Fibroblast of lung (primary cell): ENCODE data around the gene ZBTB9.

Source experiments
- EZH2 ChIP-seq: IDR thresholded peaks from 2 replicates; pipeline ENCODE4 v1.5.1; 2012; ENCODE audit warnings: low read length, control low read depth, mild to moderate bottlenecking; ENCODE audit errors: missing control alignments
- TF ChIP-seq, protein P1 (sequence below), 2 donors: IDR thresholded peaks in 1 of 2; conservative IDR thresholded peaks in 1 of 2; 1 replicate in 1 of 2; 2 replicates in 1 of 2; pipeline ENCODE4 v1.5.1; 2011 to 2012; ENCODE audit warnings: low read length in 2 of 2, control low read depth in 1 of 2, inconsistent platforms in 1 of 2, low read depth in 1 of 2, mild to moderate bottlenecking in 1 of 2

DNA sequence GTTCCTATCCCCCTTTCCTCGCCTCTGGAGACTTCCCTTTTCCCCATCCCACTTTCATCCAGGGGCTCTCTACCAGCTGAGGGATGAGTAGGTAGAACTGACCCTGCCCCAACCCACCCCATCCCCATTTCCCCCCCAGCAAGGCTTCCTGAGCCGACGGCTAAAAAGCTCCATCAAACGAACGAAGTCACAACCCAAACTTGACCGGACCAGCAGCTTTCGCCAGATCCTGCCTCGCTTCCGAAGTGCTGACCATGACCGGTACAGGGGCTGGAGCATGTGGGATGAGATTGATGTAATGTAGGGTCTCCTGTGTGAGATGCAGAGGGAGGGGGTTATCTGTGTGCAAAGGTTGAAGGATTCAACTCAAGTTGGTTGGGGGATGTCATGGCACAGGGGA is 21.8 kb upstream of the ZBTB9 start:
- TF ChIP-seq EZH2 = no peak
- TF ChIP-seq, protein P1, sequence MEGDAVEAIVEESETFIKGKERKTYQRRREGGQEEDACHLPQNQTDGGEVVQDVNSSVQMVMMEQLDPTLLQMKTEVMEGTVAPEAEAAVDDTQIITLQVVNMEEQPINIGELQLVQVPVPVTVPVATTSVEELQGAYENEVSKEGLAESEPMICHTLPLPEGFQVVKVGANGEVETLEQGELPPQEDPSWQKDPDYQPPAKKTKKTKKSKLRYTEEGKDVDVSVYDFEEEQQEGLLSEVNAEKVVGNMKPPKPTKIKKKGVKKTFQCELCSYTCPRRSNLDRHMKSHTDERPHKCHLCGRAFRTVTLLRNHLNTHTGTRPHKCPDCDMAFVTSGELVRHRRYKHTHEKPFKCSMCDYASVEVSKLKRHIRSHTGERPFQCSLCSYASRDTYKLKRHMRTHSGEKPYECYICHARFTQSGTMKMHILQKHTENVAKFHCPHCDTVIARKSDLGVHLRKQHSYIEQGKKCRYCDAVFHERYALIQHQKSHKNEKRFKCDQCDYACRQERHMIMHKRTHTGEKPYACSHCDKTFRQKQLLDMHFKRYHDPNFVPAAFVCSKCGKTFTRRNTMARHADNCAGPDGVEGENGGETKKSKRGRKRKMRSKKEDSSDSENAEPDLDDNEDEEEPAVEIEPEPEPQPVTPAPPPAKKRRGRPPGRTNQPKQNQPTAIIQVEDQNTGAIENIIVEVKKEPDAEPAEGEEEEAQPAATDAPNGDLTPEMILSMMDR (conservative IDR thresholded peaks at IDR 0.05 in 1 of 2, IDR thresholded peaks at IDR 0.05 in 1 of 2; ENCODE audit: low read depth in 1 of 2, low read length in 2 of 2) = no peak
